ENCODE results near the gene WDPCP. TPM values are rescaled to one million over a fixed set of nuclear protein-coding genes. Genes with fewer than 3 reads are reported as not detected.

The WDPCP gene
- total RNA-seq, 1 experiment from 2014 or later: 15.2 TPM

DNA sequence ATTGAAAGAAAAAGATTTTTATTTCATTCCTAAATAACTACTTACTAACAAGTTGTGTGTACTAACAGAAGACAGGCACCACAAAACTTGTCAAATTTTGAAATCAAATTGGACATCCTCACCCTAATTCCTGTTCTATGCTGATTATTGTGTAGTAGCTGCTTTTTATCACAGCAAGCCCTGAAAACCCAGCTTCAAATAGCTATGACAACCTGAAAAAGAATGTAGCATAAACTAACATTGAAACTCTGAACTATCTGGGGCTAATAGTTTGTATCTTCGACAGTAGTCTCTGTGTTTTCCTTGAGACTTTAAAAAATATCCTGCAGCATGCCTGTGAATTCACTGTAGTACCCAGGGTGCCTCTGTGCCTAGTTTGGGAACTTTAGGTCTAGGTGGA is 122.6 kb downstream of the WDPCP start:
- ChIA-PET POLR2A (ENCODE audit: unreplicated experiment) (no interaction called here), CTCF (no interaction called here)
- no peaks in the 10 kb centered on the region for H3K27me3 ChIP-seq (ENCODE audit: insufficient read depth, low read depth)
- H3K79me2 ChIP-seq (ENCODE audit: low read depth): no peaks in the 10 kb centered on the region
- no peak overlapping the region for H3K4me3 ChIP-seq
- BruUV-seq (replicated peaks): no TSS peak
- no peak overlapping the region for H3K4me2 ChIP-seq
- H3K27ac ChIP-seq: no peak overlapping the region
- H3F3A ChIP-seq (ENCODE audit: insufficient read depth, low read depth): no peaks in the 10 kb centered on the region
- no peaks in the 10 kb centered on the region for H4K20me1 ChIP-seq (ENCODE audit: insufficient read depth)
- DNase-seq: no peak
- no peaks in the 10 kb centered on the region for H3K9me2 ChIP-seq (ENCODE audit: insufficient read depth)
- H3K36me3 ChIP-seq (ENCODE audit: low read depth): 0 out of 2 replicates have a peak, but pooled peaks cover 7% of the 10 kb centered on the region
- no peak for TF ChIP-seq EZH2 (IDR thresholded peaks at IDR 0.05; ENCODE audit: low read depth)
- TF ChIP-seq, protein P1, sequence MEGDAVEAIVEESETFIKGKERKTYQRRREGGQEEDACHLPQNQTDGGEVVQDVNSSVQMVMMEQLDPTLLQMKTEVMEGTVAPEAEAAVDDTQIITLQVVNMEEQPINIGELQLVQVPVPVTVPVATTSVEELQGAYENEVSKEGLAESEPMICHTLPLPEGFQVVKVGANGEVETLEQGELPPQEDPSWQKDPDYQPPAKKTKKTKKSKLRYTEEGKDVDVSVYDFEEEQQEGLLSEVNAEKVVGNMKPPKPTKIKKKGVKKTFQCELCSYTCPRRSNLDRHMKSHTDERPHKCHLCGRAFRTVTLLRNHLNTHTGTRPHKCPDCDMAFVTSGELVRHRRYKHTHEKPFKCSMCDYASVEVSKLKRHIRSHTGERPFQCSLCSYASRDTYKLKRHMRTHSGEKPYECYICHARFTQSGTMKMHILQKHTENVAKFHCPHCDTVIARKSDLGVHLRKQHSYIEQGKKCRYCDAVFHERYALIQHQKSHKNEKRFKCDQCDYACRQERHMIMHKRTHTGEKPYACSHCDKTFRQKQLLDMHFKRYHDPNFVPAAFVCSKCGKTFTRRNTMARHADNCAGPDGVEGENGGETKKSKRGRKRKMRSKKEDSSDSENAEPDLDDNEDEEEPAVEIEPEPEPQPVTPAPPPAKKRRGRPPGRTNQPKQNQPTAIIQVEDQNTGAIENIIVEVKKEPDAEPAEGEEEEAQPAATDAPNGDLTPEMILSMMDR (conservative IDR thresholded peaks at IDR 0.05): no peak
- intact Hi-C loops (cut with micrococcal nuclease; ENCODE audit: unreplicated experiment): no loop called here
- no peaks in the 10 kb centered on the region for H3K9me3 ChIP-seq (ENCODE audit: insufficient read depth, low read depth)
- H3K4me1 ChIP-seq (replicated peaks; ENCODE audit: insufficient read depth): no peaks in the 10 kb centered on the region
- no peak overlapping the region for H2AFZ ChIP-seq

DNA sequence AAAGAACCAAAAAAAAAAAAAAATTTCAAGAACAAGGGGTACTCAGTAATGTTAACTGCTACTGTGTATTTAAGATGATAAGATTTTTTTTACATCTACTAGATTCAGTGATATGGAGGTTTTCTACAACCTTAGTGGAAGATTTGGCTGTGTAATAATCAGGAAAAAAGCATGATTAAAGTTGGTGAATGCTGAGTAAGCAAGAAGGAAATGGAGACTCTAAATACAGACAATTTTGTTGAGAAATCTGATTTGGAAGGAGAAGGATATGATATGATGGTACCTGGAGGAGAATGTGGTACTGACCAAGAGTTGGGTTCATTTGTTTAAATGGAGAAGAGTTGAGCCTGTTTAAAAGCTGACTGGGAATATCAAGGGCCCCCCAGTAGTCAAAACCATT is 125.1 kb downstream of the WDPCP start:
- POLR2A ChIA-PET (ENCODE audit: unreplicated experiment): no interaction called here

DNA sequence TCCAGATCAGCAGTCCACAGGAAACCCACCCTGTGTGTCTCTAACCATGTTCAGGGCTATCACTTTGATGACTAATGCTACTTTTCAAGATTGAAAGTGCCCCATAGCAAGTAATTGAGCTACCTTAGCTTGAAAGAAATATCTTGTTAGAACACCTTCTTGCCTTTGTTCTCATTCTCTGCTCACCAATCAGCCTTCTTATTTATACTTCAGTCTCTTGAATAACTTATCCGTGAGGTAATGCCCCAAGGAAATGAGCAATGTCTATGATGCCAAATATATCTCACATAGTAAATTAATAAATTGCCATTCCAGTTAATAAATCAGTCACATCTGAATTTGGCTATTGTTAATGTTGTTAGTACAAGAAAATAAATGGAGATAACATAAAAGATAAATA is 141.6 kb downstream of the WDPCP start:
- H3K27ac ChIP-seq: no peak overlapping the region
- intact Hi-C loops (cut with micrococcal nuclease; ENCODE audit: unreplicated experiment): no loop called here
- DNase-seq: no peak
- TF ChIP-seq, protein P1 (conservative IDR thresholded peaks at IDR 0.05): no peak
- TF ChIP-seq EZH2 (IDR thresholded peaks at IDR 0.05; ENCODE audit: low read depth): no peak
- no peak overlapping the region for H2AFZ ChIP-seq
- no peaks in the 10 kb centered on the region for H3F3A ChIP-seq (ENCODE audit: insufficient read depth, low read depth)
- no peaks in the 10 kb centered on the region for H3K9me3 ChIP-seq (ENCODE audit: insufficient read depth, low read depth)
- no peak overlapping the region for H3K4me2 ChIP-seq
- CTCF ChIA-PET: no interaction called here
- no peaks in the 10 kb centered on the region for H3K36me3 ChIP-seq (ENCODE audit: low read depth)
- POLR2A ChIA-PET (ENCODE audit: unreplicated experiment): no interaction called here
- no peaks in the 10 kb centered on the region for H3K79me2 ChIP-seq (ENCODE audit: low read depth)
- no peaks in the 10 kb centered on the region for H3K27me3 ChIP-seq (ENCODE audit: insufficient read depth, low read depth)
- no peaks in the 10 kb centered on the region for H4K20me1 ChIP-seq (ENCODE audit: insufficient read depth)
- BruUV-seq (replicated peaks): no TSS peak
- H3K9me2 ChIP-seq (ENCODE audit: insufficient read depth): no peaks in the 10 kb centered on the region
- no peak overlapping the region for H3K4me3 ChIP-seq
- H3K4me1 ChIP-seq (replicated peaks; ENCODE audit: insufficient read depth): no peaks in the 10 kb centered on the region

More for the DNA sequence above, 125.1 kb downstream of the WDPCP start:
- Histone ChIP-seq H3K36me3 (ENCODE audit: low read depth) (0 out of 2 replicates have a peak, but pooled peaks cover 7% of the 10 kb centered on the region), H3K4me3 (no peak overlapping the region), H3K9me3 (ENCODE audit: insufficient read depth, low read depth) (no peaks in the 10 kb centered on the region), H3K4me1 (replicated peaks; ENCODE audit: insufficient read depth) (no peaks in the 10 kb centered on the region), H3K27ac (no peak overlapping the region), H3F3A (ENCODE audit: insufficient read depth, low read depth) (no peaks in the 10 kb centered on the region), H4K20me1 (ENCODE audit: insufficient read depth) (no peaks in the 10 kb centered on the region), H2AFZ (no peak overlapping the region), H3K27me3 (ENCODE audit: insufficient read depth, low read depth) (no peaks in the 10 kb centered on the region), H3K79me2 (ENCODE audit: low read depth) (no peaks in the 10 kb centered on the region), H3K9me2 (ENCODE audit: insufficient read depth) (no peaks in the 10 kb centered on the region; the same call in 1 of the 2 replicates), H3K4me2 (no peak overlapping the region)
- BruUV-seq (replicated peaks): no TSS peak
- TF ChIP-seq, protein P1 (conservative IDR thresholded peaks at IDR 0.05): no peak
- no peak for TF ChIP-seq EZH2 (IDR thresholded peaks at IDR 0.05; ENCODE audit: low read depth)
- DNase-seq: no peak
- CTCF ChIA-PET: no interaction called here
- intact Hi-C loops (cut with micrococcal nuclease; ENCODE audit: unreplicated experiment): no loop called here
